GM23248 (cell line): Measurements from ENCODE around the gene SLC1A2.

Experiments
- EZH2 ChIP-seq: fragments of 200-600 bp; sonication (generic); IDR thresholded peaks from 2 replicates; pipeline ENCODE4 v1.6.1; 2018; ENCODE audit warnings: antibody characterized with exemption, mild to moderate bottlenecking; ENCODE audit not compliant: insufficient read depth, poor library complexity, severe bottlenecking
- EZH2phosphoT487 ChIP-seq: fragments of 200-600 bp; sonication (generic); IDR thresholded peaks from 2 replicates; pipeline ENCODE4 v1.6.1; 2018; ENCODE audit warnings: antibody characterized with exemption, moderate library complexity, mild to moderate bottlenecking, low read depth; ENCODE audit not compliant: insufficient read depth

GRCh38 chr11:35270342-35270741 is 149.0 kb downstream of the SLC1A2 start:
- no peak for TF ChIP-seq EZH2
- no peak for TF ChIP-seq EZH2phosphoT487
